Measurements from ENCODE around the gene MMP26. TPM values are rescaled to one million over a fixed set of nuclear protein-coding genes. Genes with fewer than 3 reads are reported as not detected.

Gene MMP26
- total RNA-seq, 1 donor from 2014 or later: not detected

DNA sequence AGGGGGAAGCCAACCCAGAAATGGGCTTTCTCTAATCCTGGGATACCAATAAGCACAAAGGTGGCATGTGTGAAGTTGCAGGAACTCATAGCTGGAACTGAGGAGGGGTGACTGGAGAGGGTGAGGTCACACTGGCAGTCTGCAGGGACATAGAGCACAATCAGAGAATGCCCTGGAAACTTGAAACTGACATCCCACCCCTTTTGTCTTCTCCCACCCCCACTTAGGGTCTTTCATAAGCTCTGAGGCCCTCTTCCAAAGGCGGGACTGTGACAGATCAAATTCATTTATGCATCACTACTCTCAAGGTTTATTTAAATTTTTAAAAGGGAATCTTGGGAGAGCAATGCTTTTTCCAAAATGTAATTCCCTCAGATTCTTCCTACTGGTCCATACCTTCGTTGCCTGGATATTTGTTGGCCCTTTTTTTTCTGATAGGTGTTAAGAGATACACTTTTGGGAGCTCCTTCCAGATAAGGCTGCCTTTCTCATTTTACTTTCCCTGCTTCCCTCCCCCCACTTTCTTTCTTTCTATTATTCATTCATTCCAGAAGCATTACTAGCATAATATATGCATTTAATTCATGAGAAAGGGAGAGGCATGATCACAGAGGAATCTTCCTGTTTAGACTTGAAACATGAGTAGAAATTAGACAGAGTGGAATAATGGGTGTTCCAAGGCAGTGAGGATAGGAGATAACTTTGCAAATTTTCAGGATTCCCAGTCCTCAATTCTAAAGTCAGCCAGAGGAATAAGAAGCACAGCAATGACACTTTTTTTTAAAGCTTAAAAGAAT, 21.8 kb upstream of the MMP26 start:
- Histone ChIP-seq H3K4me3 (no peak overlapping the region), H3K4me1 (no peaks in the 10 kb centered on the region), H3K27me3 (no peaks in the 10 kb centered on the region), H3K27ac (no peak overlapping the region), H3K9me3 (no peaks in the 10 kb centered on the region), H3K36me3 (no peaks in the 10 kb centered on the region)
- ATAC-seq: no peak
- intact Hi-C loops (cut with DNase I): no loop called here
- TF ChIP-seq, protein P1, sequence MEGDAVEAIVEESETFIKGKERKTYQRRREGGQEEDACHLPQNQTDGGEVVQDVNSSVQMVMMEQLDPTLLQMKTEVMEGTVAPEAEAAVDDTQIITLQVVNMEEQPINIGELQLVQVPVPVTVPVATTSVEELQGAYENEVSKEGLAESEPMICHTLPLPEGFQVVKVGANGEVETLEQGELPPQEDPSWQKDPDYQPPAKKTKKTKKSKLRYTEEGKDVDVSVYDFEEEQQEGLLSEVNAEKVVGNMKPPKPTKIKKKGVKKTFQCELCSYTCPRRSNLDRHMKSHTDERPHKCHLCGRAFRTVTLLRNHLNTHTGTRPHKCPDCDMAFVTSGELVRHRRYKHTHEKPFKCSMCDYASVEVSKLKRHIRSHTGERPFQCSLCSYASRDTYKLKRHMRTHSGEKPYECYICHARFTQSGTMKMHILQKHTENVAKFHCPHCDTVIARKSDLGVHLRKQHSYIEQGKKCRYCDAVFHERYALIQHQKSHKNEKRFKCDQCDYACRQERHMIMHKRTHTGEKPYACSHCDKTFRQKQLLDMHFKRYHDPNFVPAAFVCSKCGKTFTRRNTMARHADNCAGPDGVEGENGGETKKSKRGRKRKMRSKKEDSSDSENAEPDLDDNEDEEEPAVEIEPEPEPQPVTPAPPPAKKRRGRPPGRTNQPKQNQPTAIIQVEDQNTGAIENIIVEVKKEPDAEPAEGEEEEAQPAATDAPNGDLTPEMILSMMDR (IDR thresholded peaks at IDR 0.05): no peak
- DNase-seq: no peak

GRCh38 chr11:4684631-4685285, 19.8 kb upstream of the MMP26 start:
- Histone ChIP-seq H3K27ac (no peak overlapping the region), H3K9me3 (no peaks in the 10 kb centered on the region), H3K27me3 (no peaks in the 10 kb centered on the region), H3K4me3 (no peak overlapping the region), H3K36me3 (no peaks in the 10 kb centered on the region), H3K4me1 (no peaks in the 10 kb centered on the region)
- DNase-seq: no peak
- intact Hi-C loops (cut with DNase I): no loop called here
- no peak for ATAC-seq
- TF ChIP-seq, protein P1 (IDR thresholded peaks at IDR 0.05): no peak

DNA sequence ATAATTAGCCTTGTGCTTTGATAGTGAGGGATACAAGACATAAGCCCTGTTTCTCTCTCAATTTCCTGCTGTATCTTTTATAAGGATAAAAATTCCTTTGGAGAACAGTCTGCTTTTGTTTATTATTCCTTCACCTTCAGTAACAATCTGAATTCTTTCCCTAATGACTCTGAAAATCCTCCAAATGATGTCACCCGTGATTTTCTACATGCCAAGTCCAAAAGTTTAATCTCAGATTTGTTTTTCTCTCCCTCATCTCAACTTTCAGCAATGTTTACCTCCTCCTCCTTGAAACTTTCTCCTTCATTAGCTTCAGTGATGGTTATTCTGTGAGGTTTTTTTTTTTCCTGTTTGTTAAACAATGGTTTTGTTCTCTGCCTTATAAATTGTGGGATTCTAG, 9.1 kb upstream of the MMP26 start:
- ATAC-seq (no peak), DNase-seq (no peak)
- H3K4me3 ChIP-seq: no peak overlapping the region
- intact Hi-C loops (cut with DNase I): no loop called here
- H3K9me3 ChIP-seq: no peaks in the 10 kb centered on the region
- TF ChIP-seq, protein P1 (IDR thresholded peaks at IDR 0.05): no peak
- H3K36me3 ChIP-seq: no peaks in the 10 kb centered on the region
- no peaks in the 10 kb centered on the region for H3K27me3 ChIP-seq
- H3K27ac ChIP-seq: no peak overlapping the region
- no peaks in the 10 kb centered on the region for H3K4me1 ChIP-seq

DNA sequence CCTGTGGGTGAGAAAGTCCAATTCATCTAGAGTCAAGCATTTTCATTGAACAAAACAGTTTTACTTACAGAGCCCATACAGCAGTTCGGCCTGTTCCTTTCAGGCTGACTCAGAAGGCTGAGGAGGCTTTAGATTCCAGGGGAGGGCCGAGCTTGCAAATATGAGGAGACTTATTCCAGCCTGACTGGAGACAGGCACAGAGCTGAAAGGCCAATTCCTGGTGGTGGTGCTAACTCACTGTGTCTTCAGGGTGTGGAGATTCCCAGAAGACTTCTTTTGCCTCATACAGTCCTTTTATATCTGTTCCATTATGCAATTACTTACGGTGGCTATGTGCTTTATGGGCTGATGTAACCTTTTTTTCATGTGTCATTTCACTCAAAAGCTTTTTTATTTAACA, 7.0 kb upstream of the MMP26 start, which contains the start of gene OR51E2:
TSS of gene OR51E2 (minus strand) at position 269 of the 400 bp plus-strand sequence. CDS start 15,142 bp downstream, outside the sequence.
- H3K9me3 ChIP-seq: no peaks in the 10 kb centered on the region
- DNase-seq (no peak), ATAC-seq (no peak)
- no peaks in the 10 kb centered on the region for H3K4me1 ChIP-seq
- no peaks in the 10 kb centered on the region for H3K27me3 ChIP-seq
- TF ChIP-seq, protein P1 (IDR thresholded peaks at IDR 0.05): no peak
- no peak within 1 kb of the TSS for H3K27ac ChIP-seq
- no peaks in the 10 kb centered on the region for H3K36me3 ChIP-seq
- intact Hi-C loops (cut with DNase I): no loop called here
- no peak within 1 kb of the TSS for H3K4me3 ChIP-seq

- Histone ChIP-seq H3K4me3 (no peak overlapping the region), H3K36me3 (no peaks in the 10 kb centered on the region), H3K27me3 (no peaks in the 10 kb centered on the region), H3K9me3 (no peaks in the 10 kb centered on the region), H3K27ac (no peak overlapping the region), H3K4me1 (no peaks in the 10 kb centered on the region)
- no peak for ATAC-seq
- intact Hi-C loops (cut with DNase I): no loop called here
- no peak for DNase-seq
- TF ChIP-seq, protein P1 (IDR thresholded peaks at IDR 0.05): no peak
These were observed 4.7 kb upstream of the MMP26 start for GRCh38 chr11:4699697-4700435.

All from upper lobe of right lung (tissue), 1 donor.